Mucosa of descending colon (tissue), 3 donors: ENCODE measurements around the gene MRPL2. TPM values are rescaled to one million over a fixed set of nuclear protein-coding genes. Genes with fewer than 3 reads are reported as not detected.

Source experiments
- ATAC-seq: fragments of 200-7000 bp; cut with Tn5 transposase; one replicate; pipeline ENCODE4 v1.9.1; 2020; ENCODE audit warnings: mild to moderate bottlenecking, moderate library complexity
- DNase-seq, 3 donors: peaks; one replicate each; pipeline ENCODE4 v3.0.0-alpha.2; 2020
- H3K36me3 ChIP-seq: fragments of 200-600 bp; one replicate; pipeline ENCODE4 v1.8.0; 2021; ENCODE audit warnings: low read depth, mild to moderate bottlenecking
- H3K4me1 ChIP-seq: fragments of 200-600 bp; one replicate; pipeline ENCODE4 v1.8.0; 2021; ENCODE audit warnings: low read depth, mild to moderate bottlenecking
- H3K4me3 ChIP-seq: fragments of 200-600 bp; one replicate; pipeline ENCODE4 v1.8.0; 2021; ENCODE audit warnings: mild to moderate bottlenecking
- H3K9me3 ChIP-seq: fragments of 200-600 bp; one replicate; pipeline ENCODE4 v1.8.0; 2021; ENCODE audit warnings: mild to moderate bottlenecking
- CTCF ChIP-seq: fragments of 200-600 bp; IDR thresholded peaks from one replicate; pipeline ENCODE4 v1.8.0; 2022; ENCODE audit warnings: antibody characterized with exemption, mild to moderate bottlenecking
- intact Hi-C, 2 donors: fragments of 100-400 bp; cut with DNase I in 1 of 2; cut with micrococcal nuclease in 1 of 2; formaldehyde crosslinking; loops; one replicate each; pipeline versions ENCODE4 v1.11.0 to v1.11.1; 2022; cut with DNase I, micrococcal nuclease
- total RNA-seq, 3 donors: library from RNA; stranded (reverse); fragmentation: NEBNext Ultra II Directional in 2 of 3; extraction: Animal tissue kit (Norgen Biotek cat#: 25700) in 2 of 3; gene quantifications; one replicate each; pipeline versions ENCODE4 v1.2.1 to v1.2.4, GENCODE V29; 2021 to 2023
- donor health status: DM: no; HTN: no; CAD: no; lungs with moderate emphysema.
- donor health status: DM: no; HTN: no; CAD: no.
- donor health status: DM: no; HTN: yes; CAD: no.

MRPL2 gene
- total RNA-seq, 3 donors from 2014 or later, result 58.7 to 82.8 (median 75.2) TPM

- no peak for TF ChIP-seq CTCF
- Histone ChIP-seq H3K9me3 (no peaks in the 10 kb centered on the region), H3K4me1 (peaks cover 6% of the 10 kb centered on the region), H3K4me3 (no peak overlapping the region), H3K36me3 (no peaks in the 10 kb centered on the region)
- DNase-seq (no peak), ATAC-seq (no peak)
- intact Hi-C loops, result no loop called here
Observed at GRCh38 chr6:43101497-43101896, 42.3 kb upstream of the MRPL2 start.

- ATAC-seq, result no peak
- DNase-seq, result no peak
- no peaks in the 10 kb centered on the region for H3K9me3 ChIP-seq
- H3K36me3 ChIP-seq, result no peaks in the 10 kb centered on the region
- peaks cover 12% of the 10 kb centered on the region for H3K4me1 ChIP-seq
- intact Hi-C loops, result no loop called here
- no peak overlapping the region for H3K4me3 ChIP-seq
- TF ChIP-seq CTCF, result no peak
Observed at GRCh38 chr6:43097502-43097901, 38.3 kb upstream of the MRPL2 start.

GRCh38 chr6:43097098-43097489, 37.9 kb upstream of the MRPL2 start:
- Histone ChIP-seq H3K4me3 (no peak overlapping the region), H3K36me3 (no peaks in the 10 kb centered on the region), H3K9me3 (no peaks in the 10 kb centered on the region), H3K4me1 (peaks cover 12% of the 10 kb centered on the region)
- ATAC-seq (no peak), DNase-seq (no peak)
- intact Hi-C loops, result no loop called here
- no peak for TF ChIP-seq CTCF

DNA sequence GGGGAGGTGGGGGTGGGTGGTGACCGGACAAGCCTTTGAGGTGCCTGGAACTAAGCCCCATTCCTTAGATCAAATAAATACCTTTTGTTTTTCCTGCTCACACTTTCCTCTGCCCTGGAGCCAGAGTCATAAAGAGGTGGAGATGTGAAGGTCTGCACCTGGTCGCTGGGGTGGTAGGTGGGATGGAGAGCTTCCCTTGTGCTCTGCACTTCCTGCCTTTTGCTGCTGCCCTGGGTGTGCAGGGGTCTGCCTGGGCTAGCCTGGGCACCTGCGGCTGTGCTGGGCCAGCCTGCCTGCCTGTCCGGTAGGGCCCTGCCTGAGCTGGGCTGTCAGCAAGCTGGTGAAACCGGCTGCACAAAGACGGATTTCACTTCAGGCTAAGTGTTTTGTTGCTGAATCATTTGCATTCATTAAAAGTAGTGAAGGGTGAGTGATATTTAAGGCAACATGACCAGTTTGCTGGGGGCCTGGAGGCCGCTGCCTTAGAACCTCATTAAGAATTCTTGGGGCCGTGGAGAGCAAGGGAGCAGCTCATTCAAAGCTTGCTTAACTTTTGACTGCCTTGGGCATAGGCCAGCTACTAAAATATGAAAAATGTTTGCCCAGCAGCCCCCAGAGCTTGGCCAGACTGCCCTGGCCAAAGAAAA, 37.3 kb upstream of the MRPL2 start:
- ATAC-seq, result peak; percentile 77
- TF ChIP-seq CTCF, result no peak
- H3K4me3 ChIP-seq, result no peak overlapping the region
- no peaks in the 10 kb centered on the region for H3K9me3 ChIP-seq
- H3K36me3 ChIP-seq, result no peaks in the 10 kb centered on the region
- H3K4me1 ChIP-seq, result peaks cover 12% of the 10 kb centered on the region
- no peak for DNase-seq
- intact Hi-C loops, result no loop called here

GRCh38 chr6:43095939-43096338, 36.7 kb upstream of the MRPL2 start:
- intact Hi-C loops, result no loop called here
- no peak for TF ChIP-seq CTCF
- DNase-seq (no peak), ATAC-seq (peak; percentile 52)
- Histone ChIP-seq H3K9me3 (no peaks in the 10 kb centered on the region), H3K36me3 (no peaks in the 10 kb centered on the region), H3K4me3 (no peak overlapping the region), H3K4me1 (peaks cover 12% of the 10 kb centered on the region)
